DND-41 (cell line): Measurements from ENCODE around the gene ZIM2.

ENCODE experiments used
- ATAC-seq: fragments of 200-7000 bp; cut with Tn5 transposase; 3 replicates; pipeline ENCODE4 v1.9.1; 2021; ENCODE audit warnings: low read depth; ENCODE audit not compliant: insufficient read depth
- DNase-seq: peaks from one replicate; pipeline ENCODE4 v3.0.0-alpha.2; 2020
- H2AFZ ChIP-seq: 2 replicates; pipeline ENCODE4 v1.6.0; 2012; ENCODE audit warnings: low read depth, low read length
- H3K27ac ChIP-seq: 2 replicates; pipeline ENCODE4 v1.5.1; 2012; ENCODE audit warnings: low read length, inconsistent platforms
- H3K27me3 ChIP-seq: fragments of 200-600 bp; sonication (generic); 2 replicates; pipeline ENCODE4 v1.6.0; 2012; ENCODE audit warnings: low read length, mild to moderate bottlenecking, inconsistent platforms; ENCODE audit not compliant: insufficient read depth, poor library complexity
- H3K36me3 ChIP-seq: 2 replicates; pipeline ENCODE4 v1.5.1; 2012; ENCODE audit warnings: low read length, inconsistent platforms; ENCODE audit not compliant: insufficient read depth
- H3K4me1 ChIP-seq: 2 replicates; pipeline ENCODE4 v1.5.1; 2012; ENCODE audit warnings: mild to moderate bottlenecking, low read length; ENCODE audit not compliant: insufficient read depth
- H3K4me2 ChIP-seq: 2 replicates; pipeline ENCODE4 v1.6.0; 2012; ENCODE audit warnings: mild to moderate bottlenecking, moderate library complexity, low read length, inconsistent platforms; ENCODE audit not compliant: insufficient read depth
- H3K4me3 ChIP-seq, 2 experiments: fragments of 200-600 bp in 1 of 2; shearing (Covaris generic) in 1 of 2; 2 replicates each; pipeline ENCODE4 v1.5.1; 2012 to 2016; ENCODE audit warnings: inconsistent platforms in 2 of 2, low read length in 2 of 2, mild to moderate bottlenecking in 2 of 2, low read depth in 1 of 2, moderate library complexity in 1 of 2
- H3K79me2 ChIP-seq: 2 replicates; pipeline ENCODE4 v1.6.0; 2012; ENCODE audit warnings: low read length, inconsistent platforms; ENCODE audit not compliant: insufficient read depth
- H3K9ac ChIP-seq: 2 replicates; pipeline ENCODE4 v1.6.0; 2012; ENCODE audit warnings: low read depth, mild to moderate bottlenecking, inconsistent platforms, low read length, moderate library complexity
- H3K9me3 ChIP-seq: 2 replicates; pipeline ENCODE4 v1.5.1; 2012; ENCODE audit warnings: low read length, moderate library complexity, mild to moderate bottlenecking, inconsistent platforms; ENCODE audit not compliant: insufficient read depth, severe bottlenecking
- H4K20me1 ChIP-seq: 2 replicates; pipeline ENCODE4 v1.6.0; 2012; ENCODE audit warnings: low read length; ENCODE audit not compliant: insufficient read depth
- EZH2 ChIP-seq: IDR thresholded peaks from 3 replicates; pipeline ENCODE4 v1.6.1; 2012; ENCODE audit warnings: borderline replicate concordance, low read depth, mild to moderate bottlenecking, moderate library complexity, low read length, inconsistent platforms; ENCODE audit not compliant: severe bottlenecking
- TF ChIP-seq, protein P1 (sequence below): IDR thresholded peaks from 2 replicates; pipeline ENCODE4 v1.5.1; 2012; ENCODE audit warnings: borderline replicate concordance, low read length, moderate library complexity, mild to moderate bottlenecking; ENCODE audit not compliant: poor library complexity, severe bottlenecking; ENCODE audit errors: extremely low read depth

ZIM2 gene

DNA sequence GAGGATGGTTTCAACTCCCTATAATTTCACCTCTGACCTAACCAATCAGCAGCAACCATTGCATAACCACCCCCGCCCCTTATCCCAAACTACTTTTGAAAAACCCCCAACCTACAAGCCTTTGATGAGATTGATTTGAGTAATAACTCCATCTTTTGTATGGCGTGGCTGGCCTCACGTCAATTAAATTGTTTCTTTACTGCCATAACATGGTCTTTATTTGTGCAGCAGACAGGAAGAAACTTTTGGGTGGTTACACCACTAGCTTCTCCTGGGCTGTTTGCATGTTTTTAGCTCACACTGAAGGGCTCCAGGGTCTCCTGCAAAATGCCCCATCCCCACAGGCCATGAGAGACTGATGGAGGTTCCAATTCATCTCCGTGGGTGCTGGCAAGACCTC lies 34.0 kb upstream of the ZIM2 start:
- DNase-seq = no peak
- H3K4me1 ChIP-seq = no peaks in the 10 kb centered on the region
- no peaks in the 10 kb centered on the region for H3K79me2 ChIP-seq
- H2AFZ ChIP-seq = no peak overlapping the region
- H3K4me2 ChIP-seq = no peak overlapping the region
- no peak for TF ChIP-seq EZH2
- TF ChIP-seq, protein P1, sequence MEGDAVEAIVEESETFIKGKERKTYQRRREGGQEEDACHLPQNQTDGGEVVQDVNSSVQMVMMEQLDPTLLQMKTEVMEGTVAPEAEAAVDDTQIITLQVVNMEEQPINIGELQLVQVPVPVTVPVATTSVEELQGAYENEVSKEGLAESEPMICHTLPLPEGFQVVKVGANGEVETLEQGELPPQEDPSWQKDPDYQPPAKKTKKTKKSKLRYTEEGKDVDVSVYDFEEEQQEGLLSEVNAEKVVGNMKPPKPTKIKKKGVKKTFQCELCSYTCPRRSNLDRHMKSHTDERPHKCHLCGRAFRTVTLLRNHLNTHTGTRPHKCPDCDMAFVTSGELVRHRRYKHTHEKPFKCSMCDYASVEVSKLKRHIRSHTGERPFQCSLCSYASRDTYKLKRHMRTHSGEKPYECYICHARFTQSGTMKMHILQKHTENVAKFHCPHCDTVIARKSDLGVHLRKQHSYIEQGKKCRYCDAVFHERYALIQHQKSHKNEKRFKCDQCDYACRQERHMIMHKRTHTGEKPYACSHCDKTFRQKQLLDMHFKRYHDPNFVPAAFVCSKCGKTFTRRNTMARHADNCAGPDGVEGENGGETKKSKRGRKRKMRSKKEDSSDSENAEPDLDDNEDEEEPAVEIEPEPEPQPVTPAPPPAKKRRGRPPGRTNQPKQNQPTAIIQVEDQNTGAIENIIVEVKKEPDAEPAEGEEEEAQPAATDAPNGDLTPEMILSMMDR = no peak
- no peaks in the 10 kb centered on the region for H3K27me3 ChIP-seq
- no peak overlapping the region for H3K4me3 ChIP-seq
- no peak overlapping the region for H3K27ac ChIP-seq
- H3K9ac ChIP-seq = no peak overlapping the region
- H4K20me1 ChIP-seq = no peaks in the 10 kb centered on the region
- H3K9me3 ChIP-seq = peaks cover 4% of the 10 kb centered on the region
- ATAC-seq = no peak
- no peaks in the 10 kb centered on the region for H3K36me3 ChIP-seq

- H3K9me3 ChIP-seq = peaks cover 4% of the 10 kb centered on the region
- TF ChIP-seq, protein P1 = no peak
- TF ChIP-seq EZH2 = no peak
- H3K79me2 ChIP-seq = no peaks in the 10 kb centered on the region
These were observed 33.0 kb upstream of the ZIM2 start for GRCh38 chr19:56873493-56873892.

GRCh38 chr19:56869886-56870285 lies 29.4 kb upstream of the ZIM2 start:
- no peak for DNase-seq
- TF ChIP-seq, protein P1 = no peak
- no peak for TF ChIP-seq EZH2
- H3K36me3 ChIP-seq = no peaks in the 10 kb centered on the region
- H3K27me3 ChIP-seq = no peaks in the 10 kb centered on the region
- H3K4me2 ChIP-seq = no peak overlapping the region
- no peak for ATAC-seq
- no peaks in the 10 kb centered on the region for H3K79me2 ChIP-seq
- H3K4me1 ChIP-seq = no peaks in the 10 kb centered on the region
- no peak overlapping the region for H3K4me3 ChIP-seq
- H2AFZ ChIP-seq = no peak overlapping the region
- H3K9ac ChIP-seq = no peak overlapping the region
- no peak overlapping the region for H3K27ac ChIP-seq
- H3K9me3 ChIP-seq = peaks cover 4% of the 10 kb centered on the region
- no peaks in the 10 kb centered on the region for H4K20me1 ChIP-seq

More at GRCh38 chr19:56873493-56873892, 33.0 kb upstream of the ZIM2 start:
- H3K36me3 ChIP-seq = no peaks in the 10 kb centered on the region
- no peak overlapping the region for H3K9ac ChIP-seq
- H2AFZ ChIP-seq = no peak overlapping the region
- no peaks in the 10 kb centered on the region for H3K4me1 ChIP-seq
- no peak overlapping the region for H3K4me2 ChIP-seq
- no peak overlapping the region for H3K27ac ChIP-seq
- no peak overlapping the region for H3K4me3 ChIP-seq
- no peaks in the 10 kb centered on the region for H4K20me1 ChIP-seq
- H3K27me3 ChIP-seq = no peaks in the 10 kb centered on the region
- DNase-seq = no peak
- no peak for ATAC-seq

GRCh38 chr19:56868446-56868845 lies 27.9 kb upstream of the ZIM2 start:
- Histone ChIP-seq H2AFZ (no peak overlapping the region), H3K79me2 (no peaks in the 10 kb centered on the region), H3K27me3 (no peaks in the 10 kb centered on the region), H3K9me3 (no peaks in the 10 kb centered on the region), H3K9ac (no peak overlapping the region), H3K4me1 (no peaks in the 10 kb centered on the region), H3K4me3 (no peak overlapping the region), H4K20me1 (no peaks in the 10 kb centered on the region), H3K27ac (no peak overlapping the region), H3K36me3 (no peaks in the 10 kb centered on the region), H3K4me2 (no peak overlapping the region)
- DNase-seq = no peak
- no peak for TF ChIP-seq EZH2
- TF ChIP-seq, protein P1 = no peak
- no peak for ATAC-seq
